AG04450 (cell line): Measurements from ENCODE around the gene PRKAR1B. TPM values are rescaled to one million over a fixed set of nuclear protein-coding genes. Genes with fewer than 3 reads are reported as not detected.

ENCODE experiments used
- CTCF ChIA-PET: fragments of 300-600, 350-600 bp; formaldehyde crosslinking; extraction: SDS; loops from one replicate; lab custom pipeline; 2022; ENCODE audit warnings: antibody characterized with exemption, inconsistent platforms; lab: Charles Lee
- POLR2A ChIA-PET: fragments of 350-600 bp; formaldehyde crosslinking; extraction: SDS; loops from one replicate; lab custom pipeline; 2021; ENCODE audit warnings: antibody characterized with exemption, inconsistent platforms; lab: Yijun Ruan, JAX
- DNase-seq: peaks from one replicate; pipeline ENCODE4 v3.0.0-alpha.2; 2011; ENCODE audit warnings: low read depth, low spot score
- H3K27ac ChIP-seq: one replicate; pipeline ENCODE4 v1.5.1; 2012; ENCODE audit warnings: low read depth, low read length, control low read depth
- H3K27me3 ChIP-seq: one replicate; pipeline ENCODE4 v1.6.0; 2012; ENCODE audit warnings: low read length; ENCODE audit not compliant: control insufficient read depth, insufficient read depth
- H3K4me3 ChIP-seq: 2 replicates; pipeline ENCODE4 v1.5.1; 2011; ENCODE audit warnings: mild to moderate bottlenecking, low read depth, low read length, control low read depth
- H3K9me3 ChIP-seq: 2 replicates; pipeline ENCODE4 v1.5.1; 2012; ENCODE audit warnings: low read length; ENCODE audit not compliant: control insufficient read depth, insufficient read depth
- polyA plus RNA-seq: library from polyadenylated mRNA; depleted of rRNA; stranded (reverse); fragments of >200 nt; gene quantifications from 2 replicates; pipeline ENCODE4 v1.2.3, GENCODE V29; 2011
- TF ChIP-seq, protein P1 (sequence below): IDR thresholded peaks from 2 replicates; pipeline ENCODE4 v1.5.1; 2011; ENCODE audit warnings: low read depth, low read length, control low read depth, inconsistent platforms

The PRKAR1B gene
- polyA plus RNA-seq, 1 experiment: 16.1 TPM

GRCh38 chr7:582081-582835 lies 144.8 kb downstream of the PRKAR1B start:
- peak overlapping the region; percentile 2 for H3K27ac ChIP-seq
- TF ChIP-seq, protein P1, sequence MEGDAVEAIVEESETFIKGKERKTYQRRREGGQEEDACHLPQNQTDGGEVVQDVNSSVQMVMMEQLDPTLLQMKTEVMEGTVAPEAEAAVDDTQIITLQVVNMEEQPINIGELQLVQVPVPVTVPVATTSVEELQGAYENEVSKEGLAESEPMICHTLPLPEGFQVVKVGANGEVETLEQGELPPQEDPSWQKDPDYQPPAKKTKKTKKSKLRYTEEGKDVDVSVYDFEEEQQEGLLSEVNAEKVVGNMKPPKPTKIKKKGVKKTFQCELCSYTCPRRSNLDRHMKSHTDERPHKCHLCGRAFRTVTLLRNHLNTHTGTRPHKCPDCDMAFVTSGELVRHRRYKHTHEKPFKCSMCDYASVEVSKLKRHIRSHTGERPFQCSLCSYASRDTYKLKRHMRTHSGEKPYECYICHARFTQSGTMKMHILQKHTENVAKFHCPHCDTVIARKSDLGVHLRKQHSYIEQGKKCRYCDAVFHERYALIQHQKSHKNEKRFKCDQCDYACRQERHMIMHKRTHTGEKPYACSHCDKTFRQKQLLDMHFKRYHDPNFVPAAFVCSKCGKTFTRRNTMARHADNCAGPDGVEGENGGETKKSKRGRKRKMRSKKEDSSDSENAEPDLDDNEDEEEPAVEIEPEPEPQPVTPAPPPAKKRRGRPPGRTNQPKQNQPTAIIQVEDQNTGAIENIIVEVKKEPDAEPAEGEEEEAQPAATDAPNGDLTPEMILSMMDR: no peak
- H3K4me3 ChIP-seq: no peak overlapping the region
- no peaks in the 10 kb centered on the region for H3K27me3 ChIP-seq
- peaks cover 40% of the 10 kb centered on the region for H3K9me3 ChIP-seq
- no peak for DNase-seq
- ChIA-PET POLR2A (no interaction called here), CTCF (no interaction called here)

GRCh38 chr7:578386-578785 lies 148.7 kb downstream of the PRKAR1B start:
- ChIA-PET POLR2A (no interaction called here), CTCF (no interaction called here)

GRCh38 chr7:577741-578370 lies 149.2 kb downstream of the PRKAR1B start:
- TF ChIP-seq, protein P1: no peak
- H3K27me3 ChIP-seq: no peaks in the 10 kb centered on the region
- POLR2A ChIA-PET: no interaction called here
- DNase-seq: no peak
- no peak overlapping the region for H3K4me3 ChIP-seq
- H3K9me3 ChIP-seq: peaks cover 15% of the 10 kb centered on the region; the same call in 1 of the 2 replicates
- H3K27ac ChIP-seq: no peak overlapping the region
- CTCF ChIA-PET: no interaction called here

More at GRCh38 chr7:578386-578785, 148.7 kb downstream of the PRKAR1B start:
- DNase-seq: no peak
- H3K27me3 ChIP-seq: no peaks in the 10 kb centered on the region
- TF ChIP-seq, protein P1: no peak
- H3K9me3 ChIP-seq: peaks cover 21% of the 10 kb centered on the region; the same call in 1 of the 2 replicates
- H3K4me3 ChIP-seq: no peak overlapping the region
- no peak overlapping the region for H3K27ac ChIP-seq

DNA sequence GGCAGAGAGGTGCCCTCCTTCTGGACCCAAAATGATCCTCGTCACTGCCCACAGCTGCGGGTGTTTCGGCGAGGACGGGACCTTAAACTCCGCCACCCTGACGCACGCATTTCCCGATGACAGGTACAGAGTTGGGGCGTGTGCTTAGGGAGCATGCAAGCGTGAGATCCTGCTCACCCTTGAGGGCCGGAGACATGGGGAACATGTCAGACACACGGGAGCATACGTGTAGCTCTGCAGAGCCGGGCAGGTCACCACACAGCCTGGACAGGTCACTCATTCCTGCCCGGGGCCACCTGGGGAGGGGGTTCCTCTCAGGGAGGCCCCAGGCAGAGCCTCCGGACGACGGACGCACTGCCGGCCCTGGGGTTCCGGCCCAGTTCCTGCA lies 149.8 kb downstream of the PRKAR1B start:
- Histone ChIP-seq H3K27ac (no peak overlapping the region), H3K9me3 (peaks cover 10% of the 10 kb centered on the region; the same call in 1 of the 2 replicates), H3K4me3 (no peak overlapping the region), H3K27me3 (no peaks in the 10 kb centered on the region)
- CTCF ChIA-PET: no interaction called here
- DNase-seq: no peak
- TF ChIP-seq, protein P1: no peak
- POLR2A ChIA-PET: no interaction called here
